Progenitor cell of endocrine pancreas (in vitro differentiated cells): ENCODE results near the gene FBXW8. TPM values are rescaled to one million over a fixed set of nuclear protein-coding genes. Genes with fewer than 3 reads are reported as not detected.

ENCODE experiments used
- DNase-seq: peaks from one replicate; pipeline ENCODE4 v3.0.0; 2021; ENCODE audit warnings: low spot score; ENCODE audit not compliant: unreplicated experiment
- H3K27ac Mint-ChIP-seq: 2 replicates; pipeline ENCODE4 v1.8.0; 2021; ENCODE audit warnings: mild to moderate bottlenecking, moderate library complexity, mixed read lengths
- H3K27me3 Mint-ChIP-seq: 2 replicates; pipeline ENCODE4 v1.8.0; 2021; ENCODE audit warnings: mixed read lengths
- H3K36me3 Mint-ChIP-seq: 2 replicates; pipeline ENCODE4 v1.8.0; 2022; ENCODE audit warnings: mixed read lengths; ENCODE audit not compliant: insufficient read depth
- H3K4me1 Mint-ChIP-seq: 2 replicates; pipeline ENCODE4 v1.8.0; 2021; ENCODE audit warnings: low read depth, mixed read lengths
- H3K4me3 Mint-ChIP-seq: 2 replicates; pipeline ENCODE4 v1.8.0; 2021; ENCODE audit warnings: low read depth, mild to moderate bottlenecking, moderate library complexity, mixed read lengths
- H3K9me3 Mint-ChIP-seq: 2 replicates; pipeline ENCODE4 v1.8.0; 2021; ENCODE audit warnings: low read depth, mixed read lengths
- total RNA-seq: library from RNA; stranded (reverse); gene quantifications from 2 replicates; pipeline ENCODE4 v1.2.1, GENCODE V29; 2021
- TF ChIP-seq, protein P1 (sequence below): fragments of 200-600 bp; sonication (generic); IDR thresholded peaks from one replicate; pipeline ENCODE4 v1.5.0; 2021; ENCODE audit warnings: antibody characterized with exemption, mild to moderate bottlenecking; ENCODE audit not compliant: unreplicated experiment

Gene FBXW8
- total RNA-seq, 1 donor from 2014 or later: 32.6 TPM

DNA sequence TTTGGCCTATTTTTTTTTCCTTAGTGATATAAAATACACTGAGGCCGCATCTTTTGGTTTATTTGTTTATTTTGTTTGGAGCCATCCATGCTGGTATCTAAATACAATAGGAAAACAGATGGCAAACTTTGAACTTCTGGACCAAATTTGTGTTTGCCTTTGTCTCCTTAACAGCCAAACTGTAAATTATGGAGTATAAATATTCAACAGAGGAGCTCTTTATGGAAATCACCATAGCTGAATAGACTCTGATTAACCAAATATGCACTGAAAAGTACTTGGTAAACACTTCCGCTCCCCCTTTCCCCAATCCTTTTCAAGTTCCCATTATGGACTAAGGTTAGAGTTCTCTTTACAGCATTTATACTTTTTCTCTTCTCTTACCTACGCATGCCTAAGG lies 107.9 kb downstream of the FBXW8 start:
- DNase-seq: no peak
- H3K36me3 Mint-ChIP-seq: peaks cover 27% of the 10 kb centered on the region
- H3K27ac Mint-ChIP-seq: no peak overlapping the region

DNA sequence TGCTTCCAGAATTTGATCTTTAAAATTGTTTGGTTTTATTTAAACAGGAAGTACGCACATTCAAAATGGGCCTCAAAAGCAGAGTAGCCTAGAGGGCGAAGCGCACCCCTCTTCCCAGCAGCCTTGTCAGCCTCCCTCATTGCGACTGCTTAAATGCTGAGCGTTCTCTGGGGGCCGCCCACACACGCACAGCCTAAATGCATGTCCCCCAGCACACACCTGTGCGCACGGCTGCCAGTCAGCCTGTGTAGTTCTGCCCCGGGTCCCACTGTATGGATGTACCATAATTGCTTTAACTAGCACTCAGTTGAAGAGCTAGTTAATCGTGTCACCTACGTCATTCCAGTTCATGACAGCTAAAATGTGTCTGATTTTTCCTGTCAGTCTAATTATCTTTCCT lies 109.1 kb downstream of the FBXW8 start:
- Mint-ChIP-seq H3K9me3 (peaks cover 4% of the 10 kb centered on the region), H3K4me3 (no peak overlapping the region), H3K4me1 (peaks cover 1% of the 10 kb centered on the region), H3K27me3 (no peaks in the 10 kb centered on the region), H3K36me3 (peaks cover 15% of the 10 kb centered on the region), H3K27ac (no peak overlapping the region)
- TF ChIP-seq, protein P1, sequence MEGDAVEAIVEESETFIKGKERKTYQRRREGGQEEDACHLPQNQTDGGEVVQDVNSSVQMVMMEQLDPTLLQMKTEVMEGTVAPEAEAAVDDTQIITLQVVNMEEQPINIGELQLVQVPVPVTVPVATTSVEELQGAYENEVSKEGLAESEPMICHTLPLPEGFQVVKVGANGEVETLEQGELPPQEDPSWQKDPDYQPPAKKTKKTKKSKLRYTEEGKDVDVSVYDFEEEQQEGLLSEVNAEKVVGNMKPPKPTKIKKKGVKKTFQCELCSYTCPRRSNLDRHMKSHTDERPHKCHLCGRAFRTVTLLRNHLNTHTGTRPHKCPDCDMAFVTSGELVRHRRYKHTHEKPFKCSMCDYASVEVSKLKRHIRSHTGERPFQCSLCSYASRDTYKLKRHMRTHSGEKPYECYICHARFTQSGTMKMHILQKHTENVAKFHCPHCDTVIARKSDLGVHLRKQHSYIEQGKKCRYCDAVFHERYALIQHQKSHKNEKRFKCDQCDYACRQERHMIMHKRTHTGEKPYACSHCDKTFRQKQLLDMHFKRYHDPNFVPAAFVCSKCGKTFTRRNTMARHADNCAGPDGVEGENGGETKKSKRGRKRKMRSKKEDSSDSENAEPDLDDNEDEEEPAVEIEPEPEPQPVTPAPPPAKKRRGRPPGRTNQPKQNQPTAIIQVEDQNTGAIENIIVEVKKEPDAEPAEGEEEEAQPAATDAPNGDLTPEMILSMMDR: no peak
- DNase-seq: no peak

More for the DNA sequence above, 107.9 kb downstream of the FBXW8 start:
- peaks cover 1% of the 10 kb centered on the region for H3K4me1 Mint-ChIP-seq
- H3K27me3 Mint-ChIP-seq: no peaks in the 10 kb centered on the region
- H3K4me3 Mint-ChIP-seq: no peak overlapping the region
- TF ChIP-seq, protein P1: no peak
- peaks cover 8% of the 10 kb centered on the region for H3K9me3 Mint-ChIP-seq

DNA sequence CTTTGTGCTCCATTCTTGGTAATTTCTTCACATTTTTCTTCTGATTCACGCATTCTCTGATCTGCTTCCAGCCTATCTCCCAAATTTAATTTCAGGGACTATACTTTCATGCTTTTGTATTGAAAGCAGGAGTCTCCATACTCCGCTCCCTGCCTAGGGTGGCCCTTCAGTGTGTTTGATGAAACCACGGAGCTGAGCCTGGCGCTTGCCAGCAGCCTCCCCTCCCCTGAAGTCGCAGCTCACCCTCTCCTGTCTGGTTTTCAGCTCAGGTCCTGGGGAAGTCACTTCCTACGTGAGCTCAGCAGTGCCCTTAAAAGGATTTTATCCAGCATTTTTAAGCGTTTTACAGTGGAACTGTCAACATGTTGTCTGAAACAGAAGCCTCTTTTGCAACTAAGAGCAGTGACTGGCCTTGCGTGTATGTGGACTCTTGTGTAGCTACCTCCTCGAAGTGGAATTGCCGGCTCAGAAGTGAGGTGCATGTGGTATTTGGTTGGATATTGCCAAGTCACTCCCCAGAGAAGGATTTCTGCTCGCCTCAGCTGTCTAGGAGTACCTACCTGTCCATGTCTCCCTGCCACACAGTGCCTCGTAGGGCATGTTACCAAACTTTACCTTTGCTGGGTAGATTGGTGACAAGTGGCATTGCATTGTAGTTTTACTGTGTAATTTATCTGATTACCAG lies 109.9 kb downstream of the FBXW8 start:
- no peak for DNase-seq
- Mint-ChIP-seq H3K27ac (no peak overlapping the region), H3K9me3 (peaks cover 2% of the 10 kb centered on the region)

DNA sequence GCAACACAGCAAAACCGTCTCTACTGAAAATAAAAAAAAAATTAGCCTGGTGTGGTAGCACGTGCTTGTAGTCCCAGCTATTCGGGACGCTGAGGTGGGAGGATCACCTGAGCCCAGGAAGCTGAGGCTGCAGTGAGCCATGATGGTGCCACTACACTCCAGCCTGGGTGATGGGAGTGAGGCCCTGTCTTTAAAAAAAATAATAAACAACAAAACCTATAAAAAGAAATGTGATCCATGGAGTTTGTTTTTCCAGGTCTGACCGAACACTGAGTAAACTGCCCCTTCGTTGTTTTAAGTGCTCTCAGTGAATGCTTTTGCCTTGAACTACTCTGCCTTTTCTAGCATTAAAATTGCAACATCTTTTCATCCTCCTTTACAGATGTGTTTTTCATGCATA lies 111.7 kb downstream of the FBXW8 start:
- Mint-ChIP-seq H3K4me3 (no peak overlapping the region), H3K27me3 (no peaks in the 10 kb centered on the region), H3K27ac (no peak overlapping the region), H3K9me3 (no peaks in the 10 kb centered on the region), H3K4me1 (peaks cover 1% of the 10 kb centered on the region), H3K36me3 (peaks cover 5% of the 10 kb centered on the region)
- DNase-seq: no peak
- TF ChIP-seq, protein P1: no peak

More for the DNA sequence above, 109.9 kb downstream of the FBXW8 start:
- H3K36me3 Mint-ChIP-seq: peaks cover 9% of the 10 kb centered on the region
- H3K4me1 Mint-ChIP-seq: peaks cover 1% of the 10 kb centered on the region
- no peak overlapping the region for H3K4me3 Mint-ChIP-seq
- no peaks in the 10 kb centered on the region for H3K27me3 Mint-ChIP-seq
- TF ChIP-seq, protein P1: no peak

DNA sequence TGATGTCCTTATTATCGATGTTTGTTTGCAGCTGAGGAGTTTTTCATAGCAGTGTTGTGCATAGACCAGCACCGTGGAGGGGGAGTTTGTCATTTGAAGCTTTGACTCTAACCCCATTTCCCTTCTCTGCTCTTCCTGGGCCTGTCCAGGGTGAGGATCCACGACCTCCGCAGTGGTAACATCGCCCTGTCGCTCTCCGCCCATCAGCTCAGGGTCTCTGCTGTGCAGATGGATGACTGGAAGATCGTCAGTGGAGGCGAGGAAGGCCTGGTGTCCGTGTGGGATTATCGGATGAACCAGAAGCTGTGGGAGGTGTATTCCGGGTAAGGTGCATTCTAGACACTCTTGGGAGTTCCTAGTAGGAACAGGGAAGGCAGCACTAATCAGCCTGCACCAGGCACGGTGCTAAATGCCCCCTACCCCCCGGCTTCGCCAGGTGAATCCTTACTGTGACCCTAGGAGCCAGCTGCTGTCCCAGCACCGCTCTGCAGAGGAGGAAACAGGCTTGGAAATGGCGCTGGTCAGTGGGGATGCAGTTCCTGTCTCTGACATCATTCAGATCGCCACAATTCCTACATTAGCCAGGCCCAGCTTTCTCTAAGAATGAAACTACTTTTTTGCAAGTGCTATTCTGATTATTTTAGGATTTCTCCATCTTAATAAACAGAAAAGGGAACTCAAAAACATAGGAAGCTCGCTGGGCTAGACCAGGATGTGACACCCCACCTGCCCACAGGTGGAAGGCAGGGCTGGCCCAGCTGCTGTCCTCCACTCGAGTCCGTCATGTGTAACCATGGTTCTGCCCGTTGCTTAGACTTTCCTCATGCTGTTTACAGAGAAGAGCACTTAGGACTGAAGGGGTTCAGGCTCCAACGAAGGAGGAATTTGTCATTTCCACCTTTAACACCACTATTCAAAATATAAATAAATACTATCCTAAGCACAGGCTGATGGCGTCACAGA lies 113.5 kb downstream of the FBXW8 start:
- H3K4me1 Mint-ChIP-seq: peaks cover 2% of the 10 kb centered on the region
- TF ChIP-seq, protein P1: no peak
- no peaks in the 10 kb centered on the region for H3K27me3 Mint-ChIP-seq
- H3K27ac Mint-ChIP-seq: no peak overlapping the region
- no peaks in the 10 kb centered on the region for H3K9me3 Mint-ChIP-seq
- H3K4me3 Mint-ChIP-seq: no peak overlapping the region
- H3K36me3 Mint-ChIP-seq: peaks cover 7% of the 10 kb centered on the region
- DNase-seq: no peak
